GM06990 (cell line): ENCODE results near the gene TRIM40.

Source experiments
- DNase-seq: peaks from one replicate; pipeline ENCODE4 v3.0.0-alpha.2; 2011; ENCODE audit not compliant: insufficient read length; ENCODE audit errors: extremely low read depth
- H3K27me3 ChIP-seq: replicated peaks from 2 replicates; pipeline ENCODE4 v1.6.0; 2011; ENCODE audit warnings: low read length; ENCODE audit not compliant: control insufficient read depth, insufficient read depth
- H3K36me3 ChIP-seq: 2 replicates; pipeline ENCODE4 v1.5.1; 2011; ENCODE audit warnings: low read length; ENCODE audit not compliant: control insufficient read depth, insufficient read depth
- H3K4me3 ChIP-seq: replicated peaks from 2 replicates; pipeline ENCODE4 v1.5.1; 2011; ENCODE audit warnings: low read depth, mild to moderate bottlenecking, control low read depth, low read length
- TF ChIP-seq, protein P1 (sequence below): IDR thresholded peaks from 2 replicates; pipeline ENCODE4 v1.5.1; 2011; ENCODE audit warnings: low read length, control low read depth, mild to moderate bottlenecking, inconsistent platforms; ENCODE audit not compliant: insufficient read depth, poor library complexity, severe bottlenecking

The TRIM40 gene

DNA sequence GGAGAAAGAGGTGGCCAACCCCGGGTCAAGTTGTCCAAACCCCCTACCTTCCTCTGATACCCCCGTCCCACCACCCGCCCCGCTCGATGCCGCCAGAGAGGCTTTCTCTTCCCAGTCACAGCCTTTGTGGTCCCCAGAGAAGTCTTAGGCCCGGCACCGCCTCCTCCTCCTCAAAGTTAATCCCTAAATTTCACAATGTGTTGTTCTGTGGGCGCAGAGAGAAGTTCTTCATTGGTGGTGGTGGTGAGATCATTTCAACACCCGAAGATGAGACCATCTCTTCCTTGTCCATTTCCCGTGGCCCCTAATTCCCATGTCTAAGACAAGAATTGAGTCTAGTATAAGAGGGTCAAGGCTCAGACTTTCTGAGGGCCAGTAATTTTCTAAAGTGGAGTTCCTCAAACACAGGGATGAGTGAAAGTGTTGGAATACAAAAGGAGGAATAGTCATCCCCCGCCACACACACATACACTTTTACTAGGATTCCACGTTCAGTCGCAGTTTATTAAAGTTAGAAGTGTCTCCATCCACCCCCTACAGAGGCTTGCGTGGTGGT lies 33.4 kb upstream of the TRIM40 start:
- Histone ChIP-seq H3K27me3 (peaks cover 10% of the 10 kb centered on the region), H3K4me3 (no peak overlapping the region), H3K36me3 (no peaks in the 10 kb centered on the region)
- DNase-seq, result no peak
- TF ChIP-seq, protein P1, sequence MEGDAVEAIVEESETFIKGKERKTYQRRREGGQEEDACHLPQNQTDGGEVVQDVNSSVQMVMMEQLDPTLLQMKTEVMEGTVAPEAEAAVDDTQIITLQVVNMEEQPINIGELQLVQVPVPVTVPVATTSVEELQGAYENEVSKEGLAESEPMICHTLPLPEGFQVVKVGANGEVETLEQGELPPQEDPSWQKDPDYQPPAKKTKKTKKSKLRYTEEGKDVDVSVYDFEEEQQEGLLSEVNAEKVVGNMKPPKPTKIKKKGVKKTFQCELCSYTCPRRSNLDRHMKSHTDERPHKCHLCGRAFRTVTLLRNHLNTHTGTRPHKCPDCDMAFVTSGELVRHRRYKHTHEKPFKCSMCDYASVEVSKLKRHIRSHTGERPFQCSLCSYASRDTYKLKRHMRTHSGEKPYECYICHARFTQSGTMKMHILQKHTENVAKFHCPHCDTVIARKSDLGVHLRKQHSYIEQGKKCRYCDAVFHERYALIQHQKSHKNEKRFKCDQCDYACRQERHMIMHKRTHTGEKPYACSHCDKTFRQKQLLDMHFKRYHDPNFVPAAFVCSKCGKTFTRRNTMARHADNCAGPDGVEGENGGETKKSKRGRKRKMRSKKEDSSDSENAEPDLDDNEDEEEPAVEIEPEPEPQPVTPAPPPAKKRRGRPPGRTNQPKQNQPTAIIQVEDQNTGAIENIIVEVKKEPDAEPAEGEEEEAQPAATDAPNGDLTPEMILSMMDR, result no peak

DNA sequence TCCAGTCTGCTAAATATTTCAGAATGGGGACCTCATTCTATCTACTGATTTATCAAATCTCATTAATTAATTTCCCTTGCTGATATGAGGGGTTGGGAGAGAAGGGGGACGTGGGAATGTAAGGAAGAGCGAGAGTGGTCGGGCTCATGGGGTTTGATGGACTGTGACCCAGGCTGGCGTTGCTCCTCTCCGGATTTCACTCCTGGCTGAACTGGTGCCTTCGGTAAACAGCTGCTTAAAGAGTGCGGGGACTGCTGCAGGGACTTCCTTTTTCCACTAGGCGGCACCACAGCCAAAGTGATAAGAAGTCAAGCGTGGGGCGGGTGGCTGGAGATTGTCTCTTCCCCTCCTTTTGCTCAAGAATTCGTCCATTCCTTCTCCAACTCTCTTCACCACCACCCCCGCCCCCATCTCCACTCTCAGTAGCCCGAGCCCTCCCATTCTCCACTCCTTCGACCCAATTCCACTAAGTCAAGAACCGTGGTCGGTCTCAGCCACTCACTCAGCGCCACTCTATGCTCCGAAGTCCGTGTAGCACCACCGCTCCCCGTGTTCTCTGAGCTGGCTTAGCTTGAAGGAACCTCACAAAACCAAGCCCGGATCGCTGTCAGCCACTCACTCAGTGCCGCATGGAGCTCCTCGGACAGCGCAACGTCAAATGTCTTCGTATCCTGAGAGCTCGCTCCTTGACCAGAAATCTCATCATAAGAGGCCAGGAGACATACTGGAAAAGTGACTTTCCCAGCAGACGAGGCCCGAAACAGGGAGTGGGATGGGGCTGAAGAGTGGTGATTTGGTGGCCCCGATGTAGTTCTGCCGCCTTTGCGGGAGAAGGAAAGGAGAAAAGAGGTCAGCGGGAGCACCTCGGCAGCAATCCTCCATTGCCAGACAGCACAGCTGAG lies 32.7 kb upstream of the TRIM40 start:
- Histone ChIP-seq H3K27me3 (peaks cover 10% of the 10 kb centered on the region), H3K4me3 (peak overlapping the region; percentile 50)
- peak; percentile 66 for DNase-seq

DNA sequence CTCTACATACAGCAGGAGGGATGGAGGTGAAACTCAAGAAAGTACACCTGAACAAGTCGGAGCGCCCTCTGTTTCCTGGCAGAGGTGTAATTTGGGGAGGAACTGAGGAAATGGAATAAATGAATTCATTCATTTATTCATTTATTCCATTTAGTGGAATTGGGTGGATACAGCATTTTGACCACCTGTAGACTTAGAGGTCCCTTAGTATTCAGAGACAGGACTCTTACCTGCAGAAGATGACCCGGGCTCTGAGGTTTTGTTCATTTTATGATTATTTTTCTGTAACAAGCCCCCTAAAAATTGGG lies 32.1 kb upstream of the TRIM40 start:
- DNase-seq, result no peak
- TF ChIP-seq, protein P1, result no peak
- H3K27me3 ChIP-seq, result peaks cover 8% of the 10 kb centered on the region; the same call in 1 of the 2 replicates
- no peaks in the 10 kb centered on the region for H3K36me3 ChIP-seq
- H3K4me3 ChIP-seq, result no peak overlapping the region

More for the DNA sequence above, 32.7 kb upstream of the TRIM40 start:
- TF ChIP-seq, protein P1, result peak; percentile 96
- H3K36me3 ChIP-seq, result no peaks in the 10 kb centered on the region

DNA sequence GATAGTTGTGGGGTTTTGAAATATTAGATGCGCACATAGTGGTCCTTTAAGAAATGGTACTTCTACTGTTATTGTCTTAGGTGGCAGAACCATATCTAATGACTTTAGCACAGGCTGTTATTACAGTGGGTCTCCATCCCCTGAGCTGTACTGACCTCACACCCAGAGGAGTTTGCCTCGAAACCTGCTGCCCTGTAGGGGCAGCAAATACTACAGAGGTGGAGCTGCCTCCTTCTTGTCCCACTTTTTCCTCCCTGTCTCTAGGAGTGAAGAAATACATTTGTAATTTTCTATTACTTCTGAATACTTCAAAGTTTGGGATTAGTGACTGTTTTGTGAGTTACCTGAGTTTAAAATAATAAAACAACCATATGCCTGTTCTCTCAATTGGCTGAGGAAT lies 31.3 kb upstream of the TRIM40 start:
- no peak overlapping the region for H3K4me3 ChIP-seq
- TF ChIP-seq, protein P1, result peak; percentile 8
- no peaks in the 10 kb centered on the region for H3K36me3 ChIP-seq
- DNase-seq, result no peak
- peaks cover 6% of the 10 kb centered on the region; the same call in 1 of the 2 replicates for H3K27me3 ChIP-seq

DNA sequence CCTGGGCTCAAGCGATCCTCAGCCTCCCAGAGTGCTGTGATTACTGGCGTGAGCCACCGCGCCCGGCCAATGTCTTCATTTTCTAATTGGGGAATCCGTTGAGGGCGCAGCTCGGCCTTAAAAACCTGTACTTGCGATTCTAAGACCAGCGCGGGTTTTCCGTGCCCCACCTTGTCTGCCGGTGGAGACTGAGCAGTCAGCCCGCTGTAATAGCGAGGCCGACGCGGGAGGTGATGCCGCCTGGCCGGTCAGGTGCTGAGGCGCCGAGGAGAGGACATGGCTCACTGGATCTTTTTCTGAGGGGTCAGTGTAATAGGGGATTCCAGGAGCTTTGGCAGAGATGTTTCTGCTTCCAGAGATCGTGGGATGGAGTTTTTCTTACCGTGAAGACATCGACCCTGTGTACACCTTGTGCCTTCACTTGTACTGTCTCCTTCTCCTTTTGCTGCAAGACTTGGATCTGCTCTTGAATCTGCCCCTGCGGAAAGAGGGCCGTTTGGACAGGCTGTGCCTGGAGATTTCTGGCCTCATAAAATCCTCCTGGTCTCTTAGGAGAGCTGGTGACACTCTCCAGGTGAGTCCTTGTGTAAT lies 24.6 kb upstream of the TRIM40 start:
- Histone ChIP-seq H3K4me3 (no peak overlapping the region), H3K27me3 (no peaks in the 10 kb centered on the region)
- DNase-seq, result no peak

More for the DNA sequence above, 24.6 kb upstream of the TRIM40 start:
- no peaks in the 10 kb centered on the region for H3K36me3 ChIP-seq
- TF ChIP-seq, protein P1, result no peak
